Activated CD4-positive, alpha-beta T cell treated with anti-CD3 and anti-CD28 coated beads for 36 hours (primary cell): ENCODE measurements around the gene DNAJC11. TPM values are rescaled to one million over a fixed set of nuclear protein-coding genes. Genes with fewer than 3 reads are reported as not detected.

ENCODE experiments used
- ATAC-seq: fragments of 200-7000 bp; cut with Tn5 transposase; one replicate; pipeline ENCODE4 v1.10.0; 2021; ENCODE audit warnings: mild to moderate bottlenecking, moderate library complexity
- CTCF ChIA-PET: fragments of 350-600 bp; sonication (Branson Sonifier 250); formaldehyde crosslinking; loops from one replicate; lab custom pipeline; 2021; ENCODE audit warnings: antibody characterized with exemption; lab: Charles Lee
- POLR2A ChIA-PET: fragments of 350-600 bp; sonication (Branson Sonifier 250); formaldehyde crosslinking; loops from one replicate; lab custom pipeline; 2021; ENCODE audit warnings: antibody characterized with exemption, inconsistent platforms; lab: Charles Lee
- DNase-seq: peaks from one replicate; pipeline ENCODE4 v3.0.0-alpha.2; 2020
- H3K27ac Mint-ChIP-seq: one replicate; pipeline ENCODE4 v1.8.0; 2021; ENCODE audit warnings: mixed read lengths
- H3K27me3 Mint-ChIP-seq: one replicate; pipeline ENCODE4 v1.8.0; 2021; ENCODE audit warnings: mixed read lengths
- H3K36me3 Mint-ChIP-seq: one replicate; pipeline ENCODE4 v1.8.0; 2021; ENCODE audit warnings: low read depth, mixed read lengths
- H3K4me1 Mint-ChIP-seq: one replicate; pipeline ENCODE4 v1.8.0; 2021; ENCODE audit warnings: mixed read lengths
- H3K4me3 Mint-ChIP-seq: one replicate; pipeline ENCODE4 v1.8.0; 2021; ENCODE audit warnings: mild to moderate bottlenecking, moderate library complexity, mixed read lengths
- H3K9me3 Mint-ChIP-seq: one replicate; pipeline ENCODE4 v1.8.0; 2021; ENCODE audit warnings: low read depth, mixed read lengths
- intact Hi-C, 2 experiments: fragments of 100-400 bp; cut with DNase I in 1 of 2; cut with micrococcal nuclease in 1 of 2; formaldehyde crosslinking; loops; one replicate each; pipeline versions ENCODE4 v1.14.2 to v1.15.1; 2022 to 2024; cut with DNase I, micrococcal nuclease
- total RNA-seq, 2 experiments: library from RNA; stranded (reverse); gene quantifications; one replicate each; pipeline ENCODE4 v1.2.3, GENCODE V29; 2021

Gene DNAJC11
- total RNA-seq, 2 experiments from 2014 or later = 53.2 to 62.0 TPM

- CTCF ChIA-PET = interaction anchor here (0.6 to 1.6 kb wide), 7 partner anchors 9 to 137 kb away, joined by 3 to 7 read pairs (median 3); partner anchors contain the start of genes NOL9, TAS1R1 and ZBTB48
- intact Hi-C loops = no loop called here
- H3K4me3 Mint-ChIP-seq = no peak overlapping the region
- H3K36me3 Mint-ChIP-seq = peaks cover 44% of the 10 kb centered on the region
- no peaks in the 10 kb centered on the region for H3K9me3 Mint-ChIP-seq
- POLR2A ChIA-PET = interaction anchor here (0.6 kb wide), 1 partner anchor 75 kb away, joined by 4 read pairs; no protein-coding TSS in a partner anchor
- no peaks in the 10 kb centered on the region for H3K27me3 Mint-ChIP-seq
- DNase-seq (no peak), ATAC-seq (no peak)
- peaks cover 26% of the 10 kb centered on the region for H3K4me1 Mint-ChIP-seq
- no peak overlapping the region for H3K27ac Mint-ChIP-seq
Observed at GRCh38 chr1:6623269-6623965, 78.2 kb downstream of the DNAJC11 start.

GRCh38 chr1:6622396-6623152, 79.0 kb downstream of the DNAJC11 start:
- ATAC-seq = no peak
- DNase-seq = no peak
- Mint-ChIP-seq H3K27me3 (no peaks in the 10 kb centered on the region), H3K9me3 (no peaks in the 10 kb centered on the region), H3K4me1 (peaks cover 20% of the 10 kb centered on the region), H3K4me3 (no peak overlapping the region), H3K27ac (no peak overlapping the region), H3K36me3 (peaks cover 42% of the 10 kb centered on the region)
- ChIA-PET CTCF (interaction anchor here (0.8 to 1.2 kb wide), 2 partner anchors 36 to 136 kb away, joined by 3 read pairs; no protein-coding TSS in a partner anchor), POLR2A (interaction anchor here (0.6 to 1.1 kb wide), 2 partner anchors 19 to 76 kb away, joined by 3 to 4 read pairs; no protein-coding TSS in a partner anchor)
- intact Hi-C loops = no loop called here

- no peak overlapping the region for H3K27ac Mint-ChIP-seq
- peaks cover 15% of the 10 kb centered on the region for H3K4me1 Mint-ChIP-seq
- H3K27me3 Mint-ChIP-seq = no peaks in the 10 kb centered on the region
- ChIA-PET CTCF (interaction anchor here (0.8 to 1.4 kb wide), 2 partner anchors 35 to 156 kb away, joined by 3 read pairs; partner anchors contain the start of gene TNFRSF25), POLR2A (interaction anchor here (0.8 to 1.1 kb wide), 2 partner anchors 18 to 163 kb away, joined by 3 to 5 read pairs; no protein-coding TSS in a partner anchor)
- no peaks in the 10 kb centered on the region for H3K9me3 Mint-ChIP-seq
- no peak overlapping the region for H3K4me3 Mint-ChIP-seq
- ATAC-seq (no peak), DNase-seq (no peak)
- intact Hi-C loops = no loop called here
- peaks cover 35% of the 10 kb centered on the region for H3K36me3 Mint-ChIP-seq
Observed at GRCh38 chr1:6621429-6622391, 79.9 kb downstream of the DNAJC11 start.

- H3K4me1 Mint-ChIP-seq = peaks cover 12% of the 10 kb centered on the region
- intact Hi-C loops = no loop called here
- H3K27ac Mint-ChIP-seq = no peak overlapping the region
- no peaks in the 10 kb centered on the region for H3K9me3 Mint-ChIP-seq
- no peak overlapping the region for H3K4me3 Mint-ChIP-seq
- DNase-seq (no peak), ATAC-seq (no peak)
- H3K36me3 Mint-ChIP-seq = peaks cover 37% of the 10 kb centered on the region
- H3K27me3 Mint-ChIP-seq = no peaks in the 10 kb centered on the region
- ChIA-PET POLR2A (interaction anchor here (0.7 kb wide), 2 partner anchors 8 to 39 kb away, joined by 3 to 5 read pairs; partner anchors contain the start of gene ZBTB48), CTCF (no interaction called here)
Observed at GRCh38 chr1:6619045-6619444, 82.6 kb downstream of the DNAJC11 start.

GRCh38 chr1:6614929-6615785, 86.5 kb downstream of the DNAJC11 start:
- Mint-ChIP-seq H3K27ac (peak overlapping the region; percentile 83), H3K27me3 (no peaks in the 10 kb centered on the region), H3K4me3 (peak overlapping the region; percentile 66), H3K4me1 (peaks cover 20% of the 10 kb centered on the region), H3K36me3 (peaks cover 14% of the 10 kb centered on the region), H3K9me3 (no peaks in the 10 kb centered on the region)
- ChIA-PET POLR2A (interaction anchor here (0.6 kb wide), 1 partner anchor 34 kb away, joined by 5 read pairs; no protein-coding TSS in a partner anchor), CTCF (interaction anchor here (0.6 to 1.3 kb wide), 4 partner anchors 11 to 150 kb away, joined by 3 to 4 read pairs (median 3); partner anchors contain the start of gene ZBTB48)
- DNase-seq = peak; percentile 23
- ATAC-seq = no peak
- intact Hi-C loops = no loop called here

- ChIA-PET CTCF (interaction anchor here (1.1 kb wide), 1 partner anchor 12 kb away, joined by 3 read pairs; no protein-coding TSS in a partner anchor), POLR2A (interaction anchor here (0.8 to 1.2 kb wide), 2 partner anchors 10 to 13 kb away, joined by 4 to 6 read pairs; no protein-coding TSS in a partner anchor)
- Mint-ChIP-seq H3K9me3 (no peaks in the 10 kb centered on the region), H3K4me3 (peak overlapping the region; percentile 80), H3K36me3 (peaks cover 6% of the 10 kb centered on the region), H3K27me3 (no peaks in the 10 kb centered on the region), H3K27ac (no peak overlapping the region), H3K4me1 (peaks cover 20% of the 10 kb centered on the region)
- ATAC-seq (no peak), DNase-seq (peak; percentile 75)
- intact Hi-C loops = no loop called here
Observed at GRCh38 chr1:6614019-6614928, 87.3 kb downstream of the DNAJC11 start.

- intact Hi-C loops = loop anchor here (1.0 kb wide), 9 partner anchors 10 to 414 kb away; partner anchors contain the start of genes CAMTA1 (in 1 of the 2), DNAJC11 (in 1 of the 2), NOL9 (in 1 of the 2) and RPL22 (in 1 of the 2)
- peak within 1 kb of the TSS; percentile 80 for H3K4me3 Mint-ChIP-seq
- DNase-seq (peak; percentile 100), ATAC-seq (peak; percentile 98)
- H3K36me3 Mint-ChIP-seq = peaks cover 6% of the 10 kb centered on the region
- POLR2A ChIA-PET = interaction anchor here (0.8 to 1.2 kb wide), 2 partner anchors 9 to 12 kb away, joined by 4 to 6 read pairs; no protein-coding TSS in a partner anchor
- CTCF ChIA-PET = interaction anchor here (1.1 kb wide), 1 partner anchor 12 kb away, joined by 3 read pairs; no protein-coding TSS in a partner anchor
- H3K9me3 Mint-ChIP-seq = no peaks in the 10 kb centered on the region
- no peaks in the 10 kb centered on the region for H3K27me3 Mint-ChIP-seq
- H3K4me1 Mint-ChIP-seq = peaks cover 20% of the 10 kb centered on the region
- peak within 1 kb of the TSS; percentile 87 for H3K27ac Mint-ChIP-seq
Observed at GRCh38 chr1:6613361-6614018, 88.1 kb downstream of the DNAJC11 start, which contains the start of gene PHF13. Gene PHF13, plus strand, starts transcription at chr1:6613731. Its CDS starts 336 bp downstream, at chr1:6614067.

GRCh38 chr1:6612641-6613360, 88.8 kb downstream of the DNAJC11 start:
- CTCF ChIA-PET = interaction anchor here (1.7 kb wide), 1 partner anchor 9 kb away, joined by 11 read pairs; no protein-coding TSS in a partner anchor
- intact Hi-C loops = loop anchor here (1.0 kb wide), 9 partner anchors 10 to 414 kb away; partner anchors contain the start of genes CAMTA1 (in 1 of the 2), DNAJC11 (in 1 of the 2), NOL9 (in 1 of the 2) and RPL22 (in 1 of the 2)
- H3K4me3 Mint-ChIP-seq = peak overlapping the region; percentile 80
- DNase-seq = no peak
- POLR2A ChIA-PET = interaction anchor here (0.8 to 1.2 kb wide), 4 partner anchors 9 to 12 kb away, joined by 3 to 6 read pairs (median 4); partner anchors contain the start of gene KLHL21
- H3K36me3 Mint-ChIP-seq = peaks cover 5% of the 10 kb centered on the region
- ATAC-seq = peak; percentile 40
- peaks cover 20% of the 10 kb centered on the region for H3K4me1 Mint-ChIP-seq
- H3K27me3 Mint-ChIP-seq = no peaks in the 10 kb centered on the region
- H3K9me3 Mint-ChIP-seq = no peaks in the 10 kb centered on the region
- H3K27ac Mint-ChIP-seq = peak overlapping the region; percentile 87
